ENCODE data around the gene PPT1. TPM values are rescaled to one million over a fixed set of nuclear protein-coding genes. Genes with fewer than 3 reads are reported as not detected.

PPT1 gene
- total and polyA plus RNA-seq, 2 of the 13 experiments (the other 11 are each of a cell fraction or from before 2014, with no cell fraction given) = 129 TPM

- TF ChIP-seq ZNF607 (CRISPR knock-in tag; IDR thresholded peaks at IDR 0.05; ENCODE audit: borderline replicate concordance) = no peak
- no peak for TF ChIP-seq ZBTB25 (CRISPR knock-in tag; IDR thresholded peaks at IDR 0.05)
- no peak for TF ChIP-seq AFF4 (CRISPR knock-in tag; IDR thresholded peaks at IDR 0.05)
- TF ChIP-seq HMGXB4 (CRISPR knock-in tag; IDR thresholded peaks at IDR 0.05; ENCODE audit: borderline replicate concordance in 1 of 2, low read depth in 1 of 2) = no peak
Observed at GRCh38 chr1:40105028-40105427, 8.0 kb upstream of the PPT1 start (continued).

- POLR2A ChIA-PET = no interaction called here
Observed at GRCh38 chr1:40102896-40103295, 5.8 kb upstream of the PPT1 start.

More at GRCh38 chr1:40102896-40103295, 5.8 kb upstream of the PPT1 start:
- H4K20me1 ChIP-seq (ENCODE audit: insufficient read depth, low read length) = no peaks in the 10 kb centered on the region
- no peaks in the 10 kb centered on the region for H3K36me3 ChIP-seq (replicated peaks in 1 of 2; ENCODE audit: control insufficient read depth in 1 of 2, insufficient read depth in 2 of 2, low read length in 2 of 2)
- in situ Hi-C loops (cut with HindIII; ENCODE audit: extremely low pct_ligation_motif_present, low pct_unique_long_range_greater_than_20kb) (no loop called here), intact Hi-C loops (cut with micrococcal nuclease; ENCODE audit: unreplicated experiment) (no loop called here)
- H3K79me2 ChIP-seq (ENCODE audit: insufficient read depth, low read length) = no peaks in the 10 kb centered on the region
- H3K4me1 ChIP-seq (ENCODE audit: insufficient read depth, low read length) = 0 out of 2 replicates have a peak, but pooled peaks cover under 1% of the 10 kb centered on the region
- H3K27ac ChIP-seq (ENCODE audit: extremely low read length, insufficient read depth, low read length) = no peak overlapping the region
- ATAC-seq (no peak), DNase-seq (ENCODE audit: low spot score) (no peak), FAIRE-seq (no peak)
- H3K4me2 ChIP-seq (ENCODE audit: low read depth, low read length) = no peak overlapping the region
- no peak overlapping the region for H3K4me3 ChIP-seq (replicated peaks in 1 of 3; ENCODE audit: insufficient read depth in 1 of 3, low read depth in 2 of 3, low read length in 3 of 3)
- CTCF ChIA-PET (ENCODE audit: low intra/inter-chr PET ratio, low total read pairs) = no interaction called here
- H2AFZ ChIP-seq (ENCODE audit: low read length) = no peak overlapping the region
- no TSS peak for BruUV-seq (replicated peaks)
- H3K9me3 ChIP-seq (ENCODE audit: low read length) = peaks cover 12% of the 10 kb centered on the region
- no peak overlapping the region for H3K9ac ChIP-seq (ENCODE audit: insufficient read depth, low read depth, low read length)
- H3K27me3 ChIP-seq (ENCODE audit: control insufficient read depth in 1 of 2, insufficient read depth in 2 of 2, low read length in 2 of 2) = peaks cover 0 to 4% of the 10 kb centered on the region in 2 experiments; a peak in 1 of 5 replicates
- WGBS (ENCODE audit: low lambda C conversion rate) = 4% methylated on average over 3 of the region's 3 CpGs
- peak; percentile 94 for TF ChIP-seq ZFP1 (CRISPR knock-in tag; IDR thresholded peaks at IDR 0.05)
- no peak for TF ChIP-seq SIX1 (CRISPR knock-in tag; IDR thresholded peaks at IDR 0.05; ENCODE audit: borderline replicate concordance)
